ENCODE results near the gene DIAPH2.
A peak's percentile ranks its signal among the peaks of the same experiment; 100 is the strongest.
"Not testable (repeated sequence)": the region's sequence is repeated elsewhere in the genome, so short reads cannot be mapped to it uniquely, and the experiment has no call there.

The DIAPH2 gene

DNA sequence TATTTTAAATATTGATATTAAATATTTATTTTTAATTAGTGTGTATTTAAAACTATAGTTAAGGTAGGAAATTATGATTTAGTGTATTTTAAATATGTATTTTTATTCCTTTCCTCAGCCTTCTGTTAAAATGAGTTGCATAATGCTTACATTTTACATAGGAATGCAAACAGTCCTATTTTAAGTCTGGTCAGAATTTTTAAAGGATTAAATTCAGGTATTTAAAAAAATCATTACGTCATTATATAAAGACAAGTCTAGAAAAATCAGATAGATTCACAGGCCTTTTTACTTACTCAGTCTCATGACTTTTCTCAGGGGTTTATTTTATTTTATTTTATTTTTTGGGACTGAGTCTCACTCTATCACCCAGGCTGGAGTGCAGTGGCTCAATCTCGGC is 148.7 kb downstream of the DIAPH2 start:
- DNase-seq (ENCODE audit: low spot score), result no peak

DNA sequence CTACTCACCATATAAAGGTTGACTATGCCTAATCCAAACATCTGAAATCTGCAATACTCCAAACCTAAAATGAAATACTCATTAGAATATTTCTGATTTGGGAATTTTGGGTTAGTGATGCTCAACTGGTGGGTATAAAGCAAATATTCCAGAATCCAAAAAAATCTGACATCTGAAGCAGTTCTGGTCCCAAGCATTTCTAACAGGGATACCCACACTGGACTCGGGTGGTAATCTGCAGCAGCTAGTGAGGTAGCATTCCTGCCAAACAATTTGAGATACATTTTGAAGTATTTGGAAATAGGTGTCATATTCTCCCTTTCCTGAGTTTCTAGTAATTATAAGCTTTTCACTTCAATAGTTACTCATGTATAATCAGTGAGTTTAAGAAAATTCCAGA is 149.5 kb downstream of the DIAPH2 start:
- no peak for DNase-seq (ENCODE audit: low spot score)

DNA sequence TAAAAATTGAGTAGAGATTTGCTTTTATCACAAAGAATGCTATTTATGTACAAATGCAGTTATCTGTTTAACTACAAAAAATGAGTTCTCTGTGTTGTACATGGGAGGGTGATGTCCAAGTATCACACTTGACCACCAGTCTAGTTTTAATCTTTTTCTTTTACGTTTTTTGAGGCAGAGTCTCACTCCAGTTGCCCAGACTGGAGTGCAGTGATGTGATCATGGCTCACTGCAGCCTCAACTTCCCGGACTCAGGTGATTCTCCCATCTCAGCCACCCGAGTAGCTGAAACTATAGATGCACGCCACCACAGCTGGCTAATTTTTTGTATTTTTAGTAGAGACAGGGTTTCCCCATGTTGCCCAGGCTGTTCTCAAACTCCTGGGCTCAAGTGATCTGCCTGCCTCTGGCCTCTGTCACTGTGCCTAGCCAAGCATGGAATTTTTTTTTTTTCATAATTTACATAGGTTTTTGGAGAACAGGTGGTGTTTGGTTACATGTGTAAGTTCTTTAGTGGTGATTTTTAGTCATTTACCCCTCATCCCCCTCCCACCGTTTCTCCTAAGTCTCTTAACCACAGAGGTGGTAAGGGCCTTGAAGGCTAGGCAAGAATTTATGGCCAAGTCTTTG is 151.1 kb downstream of the DIAPH2 start:
- no peak for DNase-seq (ENCODE audit: low spot score)

DNA sequence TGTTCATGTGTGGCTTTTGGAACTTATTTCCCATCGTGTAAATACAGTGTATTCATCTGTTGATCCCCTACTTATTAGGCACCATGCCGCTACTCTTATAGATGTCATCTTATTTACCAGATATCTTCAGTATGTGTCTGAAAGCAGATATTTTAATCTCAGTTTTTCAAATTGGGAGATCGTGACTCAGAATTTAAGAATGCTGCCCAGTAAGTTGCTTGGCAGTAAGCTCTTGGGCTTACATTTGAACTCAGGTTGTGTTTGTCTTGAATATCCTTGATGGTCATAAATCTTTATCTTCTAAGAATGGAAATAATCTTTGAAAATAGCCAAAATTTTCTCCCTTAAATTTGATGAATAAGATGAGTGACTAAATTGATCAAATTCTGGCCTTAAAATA is 153.2 kb downstream of the DIAPH2 start:
- DNase-seq (ENCODE audit: low spot score), result no peak

DNA sequence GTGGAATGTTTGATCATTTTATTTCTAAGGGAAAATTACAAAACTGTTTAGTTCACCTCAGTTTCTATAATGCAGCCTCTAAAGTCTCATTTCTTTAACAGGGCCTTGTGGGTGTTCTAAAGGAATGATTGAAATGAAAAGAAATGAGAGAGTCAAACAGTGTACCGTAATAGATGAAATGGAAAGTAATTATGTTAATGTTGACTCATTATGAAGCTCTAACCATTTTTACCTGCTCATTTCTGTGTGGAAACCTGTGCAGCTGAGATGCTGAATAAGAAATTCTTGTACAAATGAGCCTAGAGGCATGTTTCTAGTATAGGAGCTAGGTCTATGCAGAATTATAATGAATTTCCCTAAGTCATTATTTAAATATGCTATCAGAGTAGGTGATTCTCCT is 153.9 kb downstream of the DIAPH2 start:
- DNase-seq (ENCODE audit: low spot score), result no peak

DNA sequence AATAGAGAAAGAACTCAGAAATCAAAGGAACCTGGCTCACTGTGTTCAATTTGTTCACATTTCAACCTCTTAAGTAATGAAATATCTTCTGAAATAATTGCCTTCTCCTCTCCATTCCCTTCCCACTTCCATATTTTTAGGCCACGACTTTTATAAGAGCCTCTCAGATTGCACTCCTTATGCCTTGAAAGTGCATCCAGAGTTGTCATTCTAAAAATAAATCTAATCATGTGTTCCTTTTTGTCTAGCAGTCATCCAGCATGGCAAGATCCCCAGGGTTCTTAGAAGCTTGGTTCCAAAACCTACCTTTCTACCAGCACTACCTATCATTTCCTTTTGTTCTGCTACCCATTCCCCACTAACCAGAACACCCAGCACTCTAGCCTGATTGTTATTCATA is 156.7 kb downstream of the DIAPH2 start:
- no peak for DNase-seq (ENCODE audit: low spot score)

DNA sequence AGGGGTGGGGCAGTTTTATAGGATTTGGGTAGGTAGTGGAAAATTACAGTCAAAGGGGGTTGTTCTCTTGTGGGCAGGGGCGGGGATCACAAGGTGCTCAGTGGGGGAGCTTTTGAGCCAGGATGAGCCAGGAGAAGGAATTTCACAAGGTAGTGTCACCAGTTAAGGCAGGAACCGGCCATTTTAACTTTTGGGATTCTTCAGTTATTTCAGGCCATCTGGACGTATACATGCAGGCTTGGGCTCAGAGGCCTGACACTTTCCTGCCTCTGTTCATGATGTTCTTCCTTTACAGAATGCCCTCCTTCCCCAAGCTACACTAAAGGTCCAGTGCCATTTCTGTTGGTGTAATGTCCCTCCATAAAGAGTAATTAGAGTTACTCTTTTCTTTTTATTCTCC is 157.2 kb downstream of the DIAPH2 start:
- DNase-seq (ENCODE audit: low spot score), result not testable (repeated sequence)

DNA sequence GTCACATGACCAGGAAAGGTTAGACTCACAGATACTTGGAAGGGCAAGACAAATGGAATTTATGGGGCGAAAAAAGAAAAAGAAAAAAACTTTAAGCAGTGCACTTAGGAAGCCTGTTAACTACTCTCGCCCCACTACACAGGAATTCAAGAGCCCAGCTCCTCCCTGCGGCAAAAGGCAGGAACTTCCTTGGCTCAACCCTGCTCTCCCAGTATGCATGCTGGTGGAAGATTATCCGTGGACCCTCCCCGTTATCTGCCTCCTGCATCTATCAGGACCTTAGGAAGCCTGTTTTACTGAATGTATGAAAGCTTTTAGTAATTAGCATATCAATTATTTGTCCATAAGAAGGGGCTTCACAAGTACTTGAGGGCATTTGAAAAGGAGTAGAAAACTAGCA is 158.9 kb downstream of the DIAPH2 start:
- no peak for DNase-seq (ENCODE audit: low spot score)

DNA sequence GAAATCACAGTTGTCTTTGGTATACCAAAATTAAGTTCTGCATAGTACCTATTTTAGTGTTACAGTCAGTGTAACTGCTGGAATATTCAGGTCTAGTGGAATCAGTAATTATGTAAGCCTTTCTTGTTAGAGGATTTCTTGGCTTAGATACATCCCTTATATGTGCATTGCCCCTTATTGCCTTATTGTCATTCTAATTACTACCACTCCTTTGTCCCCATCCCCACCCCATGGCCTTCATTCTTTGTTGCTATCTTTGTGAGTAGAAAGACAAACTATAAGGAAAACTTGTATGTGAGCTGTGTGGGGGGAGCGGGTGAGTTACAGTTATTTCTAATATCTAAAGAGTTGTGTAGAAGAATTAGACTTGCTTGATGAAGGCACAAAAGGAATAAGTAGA is 162.2 kb downstream of the DIAPH2 start:
- DNase-seq (ENCODE audit: low spot score), result no peak

DNA sequence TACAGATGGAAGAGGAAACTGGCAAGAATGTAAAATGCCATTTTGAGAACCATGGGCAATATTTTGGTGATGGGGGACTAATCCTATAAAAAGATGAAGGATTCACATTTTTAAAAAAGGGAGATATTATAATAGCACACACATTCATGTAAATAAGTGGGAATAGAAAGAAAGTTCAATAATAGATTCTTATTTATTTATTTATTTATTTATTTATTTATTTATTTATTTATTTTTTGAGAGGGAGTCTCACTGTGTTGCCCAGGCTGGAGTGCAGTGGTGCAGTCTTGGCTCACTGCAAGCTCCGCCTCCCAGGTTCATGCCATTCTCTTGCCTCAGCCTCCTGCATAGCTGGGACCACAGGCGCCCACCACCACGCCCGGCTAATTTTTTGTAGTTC is 174.8 kb downstream of the DIAPH2 start:
- DNase-seq (ENCODE audit: low spot score), result not testable (repeated sequence)

DNA sequence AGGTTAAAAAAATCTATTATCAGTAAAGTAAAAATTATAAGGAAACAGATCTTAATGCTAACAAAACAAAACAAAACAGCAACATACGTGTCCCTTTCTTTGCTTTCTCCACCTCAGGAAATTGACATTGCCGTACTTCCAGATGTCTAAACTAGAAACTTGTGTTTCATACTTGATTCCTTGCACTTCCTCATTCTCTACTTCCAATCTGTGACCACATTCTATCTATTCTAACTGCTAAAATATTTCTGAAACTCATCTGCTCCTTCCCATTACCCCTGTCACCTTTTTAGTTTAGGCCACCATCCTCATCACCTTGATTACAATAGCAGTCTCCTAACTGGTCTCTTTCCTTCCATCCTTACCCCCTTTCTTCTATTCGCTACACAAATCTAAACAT is 176.6 kb downstream of the DIAPH2 start:
- no peak for DNase-seq (ENCODE audit: low spot score)

DNA sequence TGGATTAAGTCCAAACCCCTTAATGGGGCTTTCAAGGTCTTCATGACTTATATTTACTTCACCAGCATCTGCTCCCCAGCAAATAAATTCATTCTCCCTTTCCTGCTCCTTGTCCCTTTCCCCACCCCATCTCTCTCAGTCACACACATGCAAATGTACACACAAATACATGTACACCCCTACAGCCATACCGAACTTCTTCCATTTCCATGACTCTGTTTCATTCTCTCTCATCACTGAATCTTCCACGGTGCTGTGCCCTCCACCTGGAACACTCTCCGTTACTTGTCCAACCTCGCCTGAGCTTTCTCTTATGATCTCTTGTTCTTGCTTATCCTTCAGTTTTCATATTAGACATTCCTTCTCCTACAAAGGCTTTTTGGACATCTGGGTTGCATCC is 177.0 kb downstream of the DIAPH2 start:
- DNase-seq (ENCODE audit: low spot score), result no peak

DNA sequence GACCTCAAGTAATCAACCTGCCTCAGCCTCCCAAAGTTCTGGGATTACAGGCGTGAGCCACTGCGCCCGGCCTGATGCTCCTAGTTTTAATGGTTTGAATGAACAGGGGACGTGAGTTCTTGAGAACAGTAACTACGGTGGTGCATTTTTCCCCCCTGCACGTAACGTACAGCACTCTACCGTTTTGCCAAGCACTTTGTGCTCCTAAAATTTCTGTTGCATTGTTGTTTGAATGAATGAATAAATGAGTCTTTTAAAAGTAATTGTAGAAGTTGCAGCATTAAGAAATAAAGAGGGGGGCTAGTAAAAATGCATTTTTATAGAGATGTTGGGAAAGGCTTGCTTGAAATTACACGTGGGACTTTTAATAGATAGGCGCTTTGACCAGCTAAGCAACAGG is 199.0 kb downstream of the DIAPH2 start, which contains the start of gene RPA4:
RPA4 (plus strand) TSS at position 301 of the 400 bp plus-strand sequence. CDS start 403 bp downstream, outside the sequence.
- DNase-seq (ENCODE audit: low spot score), result no peak

DNA sequence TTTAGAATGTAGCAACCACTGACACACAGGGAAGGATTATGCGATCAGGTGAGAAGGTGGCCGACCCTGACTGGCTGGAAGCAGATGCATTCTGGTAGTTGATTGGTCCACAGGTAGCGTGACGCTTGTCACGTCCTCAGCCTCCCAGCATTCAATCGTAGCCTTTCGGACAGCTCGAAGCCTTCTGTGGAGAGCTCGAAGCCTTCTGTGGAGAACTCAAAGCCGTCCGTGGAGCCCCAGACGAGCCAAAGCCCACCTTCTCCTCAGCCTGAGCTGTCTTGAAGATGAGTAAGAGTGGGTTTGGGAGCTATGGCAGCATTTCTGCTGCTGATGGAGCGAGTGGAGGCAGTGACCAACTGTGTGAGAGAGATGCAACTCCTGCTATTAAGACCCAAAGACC is 199.4 kb downstream of the DIAPH2 start:
- no peak for DNase-seq (ENCODE audit: low spot score)

DNA sequence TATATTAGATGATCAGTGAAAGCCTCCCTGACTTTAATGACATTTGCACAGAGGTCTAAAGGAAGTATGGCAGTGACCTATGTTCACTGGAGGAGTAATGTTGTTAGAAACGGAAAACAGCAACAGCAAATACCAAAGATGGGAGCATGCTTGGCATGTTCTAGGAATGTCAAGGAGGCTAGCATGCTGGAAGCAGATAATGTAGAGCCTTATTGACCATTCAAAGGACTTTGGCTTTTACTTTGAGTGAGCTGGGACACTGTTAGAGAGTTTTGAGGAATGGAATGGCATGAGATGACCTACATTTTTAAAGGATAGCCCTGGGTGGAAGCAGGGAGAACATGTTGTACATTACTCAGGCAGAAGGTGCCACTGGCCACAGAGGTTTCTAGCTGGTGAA is 205.1 kb downstream of the DIAPH2 start:
- no peak for DNase-seq (ENCODE audit: low spot score)

DNA sequence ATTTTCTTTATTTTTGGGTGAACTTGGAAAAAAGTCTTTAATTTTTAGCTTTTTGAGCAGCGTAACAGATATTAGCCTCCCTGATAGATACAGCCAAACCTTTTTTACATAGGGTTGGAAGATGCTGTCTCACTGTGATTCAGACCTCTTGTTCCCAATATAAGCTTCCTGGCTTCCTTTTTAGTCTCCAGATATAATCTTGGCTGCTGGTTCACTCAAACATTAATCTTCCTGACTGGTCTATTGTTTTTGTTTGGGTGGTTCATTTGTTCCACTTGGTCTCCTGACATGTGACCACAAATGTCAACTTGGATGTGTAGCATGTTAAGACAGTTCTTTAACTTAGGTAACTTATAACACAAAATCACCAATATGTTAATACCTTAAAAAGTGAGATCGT is 222.1 kb downstream of the DIAPH2 start:
- no peak for DNase-seq (ENCODE audit: low spot score)

DNA sequence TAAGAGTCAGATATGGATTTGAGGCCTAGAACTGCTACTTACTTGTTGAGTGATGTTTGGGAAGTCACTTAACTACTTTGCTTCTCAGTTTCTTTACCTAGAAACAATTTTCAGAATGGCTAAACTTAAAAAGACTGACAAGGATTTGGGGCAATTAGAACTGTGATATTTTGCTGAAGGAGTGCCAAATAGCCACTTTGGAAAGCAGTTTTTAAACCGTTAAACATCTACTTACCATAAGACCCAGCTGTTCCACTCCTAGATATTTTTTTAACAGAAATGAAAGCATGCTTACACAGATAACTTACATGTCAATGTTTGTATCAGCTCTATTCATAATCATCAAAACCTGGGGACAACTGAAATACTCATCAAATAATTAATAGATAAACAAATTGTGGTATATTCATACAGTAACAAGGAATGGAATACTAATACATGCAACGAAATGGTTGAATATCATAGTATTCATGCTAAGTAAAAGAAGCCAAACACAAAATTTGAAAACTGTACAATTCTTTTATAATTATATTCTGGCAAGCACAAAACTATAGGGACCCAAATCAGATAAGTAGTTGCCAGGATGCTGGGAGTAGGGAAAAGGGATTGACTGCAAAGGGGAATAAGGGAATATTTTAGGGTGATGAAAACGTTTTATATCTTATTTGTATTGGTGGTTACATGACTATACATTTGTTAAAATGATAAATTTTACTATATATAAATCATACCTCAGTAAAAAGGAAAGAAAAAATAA is 223.1 kb downstream of the DIAPH2 start:
- no peak for DNase-seq (ENCODE audit: low spot score)

DNA sequence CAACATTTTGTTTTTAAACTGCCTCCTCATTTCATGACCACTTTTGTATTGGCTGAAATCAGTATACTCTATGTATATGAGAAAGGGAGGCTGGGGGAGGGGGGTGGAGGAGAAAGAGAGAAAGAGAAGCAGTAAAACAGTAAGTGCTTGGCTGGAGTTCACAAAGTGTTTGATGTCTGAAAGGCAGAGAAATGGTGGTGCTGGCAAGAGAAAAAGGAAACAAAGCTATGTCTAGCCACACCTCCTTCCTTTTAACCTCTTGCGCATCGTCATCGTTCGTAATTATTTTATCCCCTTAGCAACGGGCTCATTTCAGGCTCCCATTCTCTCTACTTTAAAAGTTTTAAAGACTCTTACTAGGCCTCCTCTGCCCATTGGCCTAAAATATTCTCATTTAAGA is 224.6 kb downstream of the DIAPH2 start:
- peak; percentile 2 for DNase-seq (ENCODE audit: low spot score)

DNA sequence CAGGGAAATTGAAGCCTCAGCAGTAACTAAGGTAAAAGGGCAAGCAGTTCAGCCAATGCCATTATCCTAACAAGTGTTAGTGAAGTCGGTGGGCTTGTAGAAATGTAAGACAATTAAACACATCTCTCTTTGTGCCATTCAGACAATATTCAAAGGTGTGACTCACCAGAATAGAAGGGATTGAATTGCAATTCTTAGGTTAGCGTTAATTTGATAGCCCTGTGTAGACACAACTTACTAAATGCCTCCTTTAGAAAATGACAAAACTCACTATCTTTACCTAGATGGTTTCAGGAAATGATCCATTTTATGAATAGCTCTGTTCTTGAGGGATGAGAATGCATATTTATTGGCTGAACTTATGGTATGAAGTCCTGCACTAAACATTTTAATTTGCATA is 234.2 kb downstream of the DIAPH2 start:
- no peak for DNase-seq (ENCODE audit: low spot score)

DNA sequence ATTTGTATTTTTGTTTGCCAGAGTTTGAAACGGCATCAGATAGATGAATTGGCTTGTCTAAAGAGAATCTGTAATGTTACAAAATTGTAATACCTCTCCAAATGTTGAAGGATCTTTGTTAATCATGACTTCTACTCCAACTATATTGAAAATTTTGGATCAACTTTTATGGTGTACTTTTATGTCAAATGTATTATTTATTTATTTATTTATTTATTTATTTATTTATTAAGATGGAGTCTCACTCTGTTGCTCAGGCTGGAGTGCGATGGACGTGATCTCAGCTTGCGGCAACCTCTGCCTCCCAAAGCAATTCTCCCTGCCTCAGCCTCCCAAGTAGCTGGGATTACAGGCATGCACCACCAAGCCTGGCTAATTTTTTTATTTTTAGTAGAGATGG is 235.0 kb downstream of the DIAPH2 start:
- no peak for DNase-seq (ENCODE audit: low spot score)

DNA sequence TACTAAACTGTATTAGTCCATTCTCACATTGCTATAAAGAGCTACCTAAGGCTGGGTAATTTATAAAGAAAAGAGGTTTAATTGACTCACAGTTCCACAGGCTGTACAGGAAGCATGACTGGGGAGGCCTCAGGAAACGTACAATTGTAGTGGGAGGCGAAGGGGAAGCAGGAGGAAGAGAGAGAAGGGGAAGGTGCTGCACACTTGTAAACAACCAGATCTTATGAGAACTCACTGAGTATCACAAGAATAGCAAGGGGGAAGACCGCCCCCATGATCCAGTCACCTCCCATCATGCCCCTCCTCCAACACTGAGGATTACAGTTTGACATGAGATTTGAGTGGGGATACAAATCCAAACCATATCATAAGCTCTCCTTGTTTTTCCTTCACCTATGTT is 239.9 kb downstream of the DIAPH2 start:
- no peak for DNase-seq (ENCODE audit: low spot score)

DNA sequence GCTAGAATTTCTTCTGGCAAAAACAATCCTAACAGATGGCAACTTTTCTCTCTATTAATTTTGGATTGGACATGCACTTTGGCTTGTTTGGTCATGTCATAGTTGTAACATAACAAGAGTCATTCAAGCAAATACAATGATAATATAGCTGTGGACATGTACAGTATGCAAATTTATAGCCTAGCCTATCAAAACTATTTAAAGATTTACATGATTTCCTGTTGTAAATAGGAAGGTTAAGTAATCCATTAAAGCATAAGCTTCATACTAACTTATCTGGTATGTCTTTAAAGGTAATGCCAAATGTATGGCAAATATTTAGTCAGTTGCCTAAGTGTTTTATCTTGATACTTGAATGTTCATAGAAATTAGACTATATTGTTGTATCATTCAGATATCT is 244.4 kb downstream of the DIAPH2 start:
- DNase-seq (ENCODE audit: low spot score), result no peak

DNA sequence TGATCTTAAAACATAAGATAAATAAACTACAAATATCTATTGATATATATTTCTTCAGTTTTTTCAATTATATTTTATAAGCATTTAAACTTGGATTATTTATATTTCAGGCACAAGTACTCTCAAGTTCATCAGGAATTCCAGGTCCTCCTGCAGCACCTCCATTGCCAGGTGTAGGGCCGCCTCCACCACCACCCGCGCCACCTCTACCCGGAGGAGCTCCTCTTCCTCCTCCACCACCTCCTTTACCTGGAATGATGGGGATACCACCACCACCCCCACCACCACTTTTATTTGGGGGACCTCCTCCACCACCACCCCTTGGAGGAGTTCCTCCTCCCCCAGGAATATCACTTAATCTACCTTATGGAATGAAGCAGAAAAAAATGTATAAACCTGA is 273.1 kb downstream of the DIAPH2 start:
- no peak for DNase-seq (ENCODE audit: low spot score)

DNA sequence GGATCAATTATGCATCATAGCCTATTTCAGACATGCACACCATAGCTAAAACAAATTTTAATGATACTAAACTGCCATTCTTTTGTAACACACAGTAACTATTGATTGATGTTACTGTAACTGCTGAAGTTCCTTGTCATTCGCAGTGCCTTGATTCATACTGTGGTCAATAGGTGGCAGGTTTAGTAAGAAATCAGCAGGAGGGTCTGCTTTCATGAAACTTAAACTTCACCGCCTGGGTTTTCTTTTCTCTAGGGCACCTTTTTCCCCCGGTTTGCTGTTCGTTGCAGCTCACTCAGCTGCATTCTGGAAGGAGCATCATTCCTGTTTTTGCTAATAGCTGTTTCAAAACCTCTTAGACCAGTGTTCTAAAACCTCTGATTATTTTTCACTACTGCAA is 287.2 kb downstream of the DIAPH2 start:
- DNase-seq (ENCODE audit: low spot score), result no peak
